Measurements from ENCODE around the gene ARHGDIA.
A peak's percentile ranks its signal among the peaks of the same experiment; 100 is the strongest.

Gene ARHGDIA

GRCh38 chr17:81877569-81877968, 6.4 kb upstream of the ARHGDIA start:
- Mint-ChIP-seq H3K27ac (peak overlapping the region; percentile 32), H3K4me3 (no peak overlapping the region), H3K27me3 (ENCODE audit: low read depth, poor library complexity) (no peaks in the 10 kb centered on the region), H3K9me3 (no peaks in the 10 kb centered on the region), H3K4me1 (peaks cover 8% of the 10 kb centered on the region), H3K36me3 (ENCODE audit: low read depth) (peaks cover 46% of the 10 kb centered on the region)
- no peak for DNase-seq
- TF ChIP-seq, protein P1, sequence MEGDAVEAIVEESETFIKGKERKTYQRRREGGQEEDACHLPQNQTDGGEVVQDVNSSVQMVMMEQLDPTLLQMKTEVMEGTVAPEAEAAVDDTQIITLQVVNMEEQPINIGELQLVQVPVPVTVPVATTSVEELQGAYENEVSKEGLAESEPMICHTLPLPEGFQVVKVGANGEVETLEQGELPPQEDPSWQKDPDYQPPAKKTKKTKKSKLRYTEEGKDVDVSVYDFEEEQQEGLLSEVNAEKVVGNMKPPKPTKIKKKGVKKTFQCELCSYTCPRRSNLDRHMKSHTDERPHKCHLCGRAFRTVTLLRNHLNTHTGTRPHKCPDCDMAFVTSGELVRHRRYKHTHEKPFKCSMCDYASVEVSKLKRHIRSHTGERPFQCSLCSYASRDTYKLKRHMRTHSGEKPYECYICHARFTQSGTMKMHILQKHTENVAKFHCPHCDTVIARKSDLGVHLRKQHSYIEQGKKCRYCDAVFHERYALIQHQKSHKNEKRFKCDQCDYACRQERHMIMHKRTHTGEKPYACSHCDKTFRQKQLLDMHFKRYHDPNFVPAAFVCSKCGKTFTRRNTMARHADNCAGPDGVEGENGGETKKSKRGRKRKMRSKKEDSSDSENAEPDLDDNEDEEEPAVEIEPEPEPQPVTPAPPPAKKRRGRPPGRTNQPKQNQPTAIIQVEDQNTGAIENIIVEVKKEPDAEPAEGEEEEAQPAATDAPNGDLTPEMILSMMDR (IDR thresholded peaks at IDR 0.05): no peak

DNA sequence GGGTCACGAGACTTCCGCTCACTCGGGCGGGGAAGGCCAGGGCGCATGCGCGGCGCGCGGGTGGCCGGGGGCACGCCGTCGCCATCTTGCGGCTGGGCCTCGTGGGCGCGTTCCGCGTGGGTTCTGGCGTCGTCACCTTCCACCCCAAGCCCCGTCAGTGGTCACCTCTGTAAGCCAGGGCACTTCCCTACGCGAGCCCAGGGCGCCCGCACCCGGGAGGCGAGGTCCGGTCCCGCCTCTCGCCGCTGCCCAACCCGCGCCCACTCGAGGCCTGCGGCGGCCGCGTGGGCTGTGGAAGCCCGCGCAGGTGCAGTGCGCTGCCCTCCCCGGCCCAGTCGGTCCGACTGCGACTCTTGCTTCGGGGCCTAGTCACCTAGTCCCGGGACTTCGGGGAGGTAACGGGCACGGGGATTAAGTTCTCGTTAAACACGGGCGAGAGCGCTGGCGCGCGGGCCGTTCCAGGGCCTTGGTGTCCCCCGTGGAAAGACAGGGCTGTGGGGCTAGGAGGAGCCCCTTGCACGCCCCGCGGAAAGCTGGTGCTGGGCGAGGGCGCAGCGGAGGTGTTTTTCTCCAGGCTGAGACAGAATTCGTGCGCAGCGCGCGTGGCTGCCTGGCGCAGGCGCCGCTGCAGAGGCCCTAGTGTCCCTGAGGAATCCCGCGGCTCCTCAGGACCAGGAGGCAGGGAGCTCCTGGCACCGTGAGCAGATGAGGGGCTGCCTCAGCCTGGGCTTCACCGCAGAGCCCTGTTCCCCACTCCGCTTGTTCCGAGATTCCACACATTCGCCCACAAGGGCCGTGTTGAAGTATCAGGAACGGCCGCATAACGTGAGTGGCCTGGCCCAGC, 472 bp upstream of the ARHGDIA start:
- Mint-ChIP-seq H3K4me1 (peaks cover 53% of the 10 kb centered on the region), H3K27ac (peak overlapping the region; percentile 22), H3K27me3 (ENCODE audit: low read depth, poor library complexity) (no peaks in the 10 kb centered on the region), H3K36me3 (ENCODE audit: low read depth) (no peaks in the 10 kb centered on the region), H3K4me3 (peak overlapping the region; percentile 81), H3K9me3 (no peaks in the 10 kb centered on the region)
- TF ChIP-seq, protein P1 (IDR thresholded peaks at IDR 0.05): no peak
- DNase-seq: peak; percentile 92

DNA sequence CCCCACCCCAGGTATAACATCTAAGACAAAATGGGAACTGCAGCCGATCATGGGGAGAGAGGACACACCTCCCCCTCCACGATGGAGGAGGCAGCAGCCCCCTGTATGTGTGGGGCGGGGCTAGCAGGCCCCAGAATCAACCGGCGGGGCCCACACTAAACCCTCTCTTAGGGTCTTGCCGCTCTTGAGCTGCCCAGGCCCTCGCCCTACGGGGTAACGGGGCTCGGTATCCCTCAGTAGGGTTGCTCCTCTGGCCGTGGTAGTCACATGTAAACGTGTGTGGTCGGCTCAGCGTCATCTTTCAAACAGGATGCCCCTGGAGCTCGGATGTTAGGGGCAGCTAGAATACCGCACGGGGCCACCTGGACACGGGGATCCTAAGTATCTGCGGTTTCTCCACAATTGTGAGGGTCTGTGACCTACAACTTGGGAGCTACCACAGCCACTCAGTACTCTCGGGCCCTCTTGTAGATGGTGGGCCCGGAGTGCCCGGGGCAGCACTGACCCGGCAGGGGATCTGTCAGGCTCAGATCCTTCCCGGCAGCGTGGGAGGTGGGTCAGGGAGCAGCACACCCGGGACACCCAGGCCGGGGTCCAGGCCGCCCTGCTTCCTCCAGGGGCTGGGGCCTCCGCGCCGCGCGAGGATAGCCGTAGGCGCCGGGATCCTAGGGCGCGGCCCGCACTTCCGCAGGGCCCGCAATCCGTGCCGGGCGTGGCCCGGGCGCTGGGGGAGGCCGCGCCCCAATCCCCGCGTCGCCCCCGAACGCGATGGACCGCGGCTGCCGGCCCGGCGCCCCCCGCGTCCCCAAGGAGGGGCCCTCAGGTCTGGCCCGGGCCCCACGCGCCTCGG, 781 bp downstream of the ARHGDIA start:
- DNase-seq: peak; percentile 41
- H3K9me3 Mint-ChIP-seq: no peaks in the 10 kb centered on the region

DNA sequence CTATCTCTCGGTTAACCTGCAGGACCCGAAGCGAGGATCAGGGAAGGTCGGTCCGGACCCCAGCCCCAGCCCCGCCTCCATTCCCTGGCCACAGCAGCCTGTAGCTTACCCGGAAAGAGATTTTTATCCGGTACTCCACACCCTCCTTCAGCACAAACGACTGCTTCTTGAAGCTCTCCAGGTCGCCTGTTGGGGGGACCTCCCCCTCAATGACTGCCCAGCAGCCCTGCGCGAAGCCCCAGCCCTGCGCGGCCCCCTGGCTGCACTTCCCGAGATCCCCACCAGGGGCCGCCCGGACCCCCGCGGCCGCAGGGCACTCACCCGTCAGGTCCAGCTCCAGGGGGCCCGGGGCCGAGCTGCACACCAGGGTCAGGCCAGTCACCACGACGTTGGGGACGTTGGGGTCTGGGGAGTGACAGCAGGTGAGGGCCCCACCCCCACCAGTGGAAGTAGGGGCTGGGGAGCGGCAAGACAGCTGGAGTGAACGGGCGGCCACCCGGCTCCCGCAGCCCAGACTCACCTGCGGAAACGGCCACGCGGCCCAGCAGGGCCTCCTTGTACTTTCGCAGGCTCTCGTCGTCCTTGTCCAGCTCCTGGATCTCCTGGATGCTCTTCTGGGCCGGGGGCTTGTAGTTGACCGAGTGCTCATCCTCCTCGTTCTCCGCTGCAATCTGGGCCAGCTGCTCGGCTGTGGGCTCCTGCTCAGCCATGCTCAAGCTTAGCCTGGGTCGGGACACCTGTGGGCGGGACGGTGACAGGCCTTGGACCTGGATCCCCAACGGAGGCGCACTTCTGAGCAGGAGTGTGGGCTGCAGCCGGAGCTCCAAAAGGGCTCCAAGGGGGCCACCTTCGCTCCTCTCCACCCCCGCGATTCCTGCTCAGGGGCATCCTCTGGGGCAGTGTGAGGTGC, 1.7 kb downstream of the ARHGDIA start:
- peaks cover 61% of the 10 kb centered on the region for H3K4me1 Mint-ChIP-seq
- H3K27ac Mint-ChIP-seq: peak overlapping the region; percentile 87
- TF ChIP-seq, protein P1 (IDR thresholded peaks at IDR 0.05): peak; percentile 97
- no peaks in the 10 kb centered on the region for H3K27me3 Mint-ChIP-seq (ENCODE audit: low read depth, poor library complexity)
- H3K36me3 Mint-ChIP-seq (ENCODE audit: low read depth): no peaks in the 10 kb centered on the region
- H3K9me3 Mint-ChIP-seq: no peaks in the 10 kb centered on the region
- peak; percentile 84 for DNase-seq
- H3K4me3 Mint-ChIP-seq: peak overlapping the region; percentile 85

More for the DNA sequence above, 781 bp downstream of the ARHGDIA start:
- Mint-ChIP-seq H3K36me3 (ENCODE audit: low read depth) (no peaks in the 10 kb centered on the region), H3K27me3 (ENCODE audit: low read depth, poor library complexity) (no peaks in the 10 kb centered on the region), H3K27ac (peak overlapping the region; percentile 84), H3K4me1 (peaks cover 61% of the 10 kb centered on the region), H3K4me3 (peak overlapping the region; percentile 85)
- TF ChIP-seq, protein P1 (IDR thresholded peaks at IDR 0.05): no peak

- no peak for DNase-seq
- peak overlapping the region; percentile 87 for H3K27ac Mint-ChIP-seq
- TF ChIP-seq, protein P1 (IDR thresholded peaks at IDR 0.05): no peak
- H3K4me1 Mint-ChIP-seq: peaks cover 62% of the 10 kb centered on the region
- H3K4me3 Mint-ChIP-seq: peak overlapping the region; percentile 85
- no peaks in the 10 kb centered on the region for H3K9me3 Mint-ChIP-seq
- peaks cover under 1% of the 10 kb centered on the region for H3K36me3 Mint-ChIP-seq (ENCODE audit: low read depth)
- H3K27me3 Mint-ChIP-seq (ENCODE audit: low read depth, poor library complexity): no peaks in the 10 kb centered on the region
Measured at GRCh38 chr17:81868674-81869220, 2.4 kb downstream of the ARHGDIA start.

All from nephron progenitor cell (in vitro differentiated cells).